Measurements from ENCODE around the gene PRDX4.

PRDX4 gene

DNA sequence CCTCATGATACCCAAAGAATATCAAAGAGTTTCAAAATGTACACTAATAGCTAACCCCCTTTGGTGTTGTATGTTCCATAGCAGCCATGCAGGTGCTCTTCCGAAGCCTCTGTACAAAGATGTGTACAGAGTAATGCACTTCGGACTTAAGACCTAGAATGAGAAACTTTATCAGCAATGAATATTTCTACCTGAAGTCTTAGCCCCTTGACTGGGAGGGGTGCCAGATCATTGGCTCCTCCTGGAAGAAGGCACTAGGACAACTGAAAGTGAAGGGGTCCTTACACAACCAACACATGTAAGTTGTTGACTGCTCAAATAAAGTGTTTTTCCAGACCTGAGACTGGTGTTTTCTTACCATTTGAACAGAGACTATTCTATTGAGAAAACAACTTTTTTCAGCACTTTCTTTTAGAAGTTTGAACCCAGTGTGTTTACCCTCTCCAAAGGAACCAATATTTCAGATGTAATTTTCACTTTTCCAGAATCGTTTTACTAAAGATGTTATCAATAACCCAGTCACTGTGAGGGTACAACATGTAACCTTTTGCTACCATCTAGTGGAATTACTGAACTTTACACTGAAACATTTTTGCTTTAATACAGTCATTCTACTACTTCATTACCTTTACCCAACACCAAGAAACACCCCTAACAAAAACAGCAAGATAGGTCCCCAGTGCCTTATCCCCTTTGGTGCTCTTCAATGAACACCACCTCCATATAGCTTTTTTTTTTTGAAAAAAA is 33.3 kb upstream of the PRDX4 start:
- no peak overlapping the region for H3K4me3 ChIP-seq (ENCODE audit: low read depth, low read length)
- DNase-seq (ENCODE audit: low read depth): no peak
- in situ Hi-C loops (cut with HindIII; ENCODE audit: low sequenced_read_pairs): no loop called here
- no peak for TF ChIP-seq CTCF (IDR thresholded peaks at IDR 0.05; ENCODE audit: low read depth, low read length, missing control alignments)

GRCh38 chrX:23637187-23637586 is 30.1 kb upstream of the PRDX4 start:
- in situ Hi-C loops (cut with HindIII; ENCODE audit: low sequenced_read_pairs): no loop called here
- no peak for DNase-seq (ENCODE audit: low read depth)
- no peak for TF ChIP-seq CTCF (IDR thresholded peaks at IDR 0.05; ENCODE audit: low read depth, low read length, missing control alignments)

DNA sequence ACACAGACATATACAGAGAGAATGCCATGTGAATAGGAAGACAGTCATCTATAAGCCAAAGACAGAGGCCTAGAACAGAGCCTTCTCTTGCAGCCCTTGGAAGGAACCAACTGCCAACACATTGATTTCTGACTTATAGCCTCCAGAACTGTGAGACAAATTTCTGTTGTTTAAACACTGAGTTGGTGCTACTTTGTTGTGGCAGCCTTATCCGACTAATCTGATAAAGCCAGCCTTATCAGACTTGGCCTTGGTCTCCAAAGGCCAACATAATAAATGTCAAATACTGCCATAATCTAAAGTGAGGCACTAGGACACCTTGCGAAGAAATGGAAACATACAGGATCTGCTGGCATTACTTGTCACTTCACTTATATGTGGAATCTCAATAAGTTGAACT is 24.3 kb upstream of the PRDX4 start:
- DNase-seq (ENCODE audit: low read depth): no peak
- in situ Hi-C loops (cut with HindIII; ENCODE audit: low sequenced_read_pairs): no loop called here

More at GRCh38 chrX:23637187-23637586, 30.1 kb upstream of the PRDX4 start:
- no peak overlapping the region for H3K4me3 ChIP-seq (ENCODE audit: low read depth, low read length)

GRCh38 chrX:23644744-23645143 is 22.5 kb upstream of the PRDX4 start:
- DNase-seq (ENCODE audit: low read depth): no peak
- no peak for TF ChIP-seq CTCF (IDR thresholded peaks at IDR 0.05; ENCODE audit: low read depth, low read length, missing control alignments)

More for the DNA sequence above, 24.3 kb upstream of the PRDX4 start:
- TF ChIP-seq CTCF (IDR thresholded peaks at IDR 0.05; ENCODE audit: low read depth, low read length, missing control alignments): no peak
- no peak overlapping the region for H3K4me3 ChIP-seq (ENCODE audit: low read depth, low read length)

GRCh38 chrX:23656091-23656490 is 11.2 kb upstream of the PRDX4 start:
- H3K4me3 ChIP-seq (ENCODE audit: low read depth, low read length): no peak overlapping the region
- DNase-seq (ENCODE audit: low read depth): no peak
- TF ChIP-seq CTCF (IDR thresholded peaks at IDR 0.05; ENCODE audit: low read depth, low read length, missing control alignments): no peak
- in situ Hi-C loops (cut with HindIII; ENCODE audit: low sequenced_read_pairs): no loop called here

More at GRCh38 chrX:23644744-23645143, 22.5 kb upstream of the PRDX4 start:
- in situ Hi-C loops (cut with HindIII; ENCODE audit: low sequenced_read_pairs): no loop called here
- no peak overlapping the region for H3K4me3 ChIP-seq (ENCODE audit: low read depth, low read length)

GRCh38 chrX:23656684-23657083 is 10.6 kb upstream of the PRDX4 start:
- in situ Hi-C loops (cut with HindIII; ENCODE audit: low sequenced_read_pairs): no loop called here

More at GRCh38 chrX:23656684-23657083, 10.6 kb upstream of the PRDX4 start:
- no peak overlapping the region for H3K4me3 ChIP-seq (ENCODE audit: low read depth, low read length)
- TF ChIP-seq CTCF (IDR thresholded peaks at IDR 0.05; ENCODE audit: low read depth, low read length, missing control alignments): no peak
- DNase-seq (ENCODE audit: low read depth): no peak
